Lung (tissue), 12 donors: ENCODE results near the gene B3GLCT. TPM values are rescaled to one million over a fixed set of nuclear protein-coding genes. Genes with fewer than 3 reads are reported as not detected.

ENCODE experiments used
- ATAC-seq: fragments of 200-7000 bp; cut with Tn5 transposase; one replicate; pipeline ENCODE4 v1.9.1; 2020; ENCODE audit warnings: moderate number of reproducible peaks; ENCODE audit not compliant: insufficient read depth, low FRiP score
- DNase-seq, 3 donors: peaks; one replicate each; pipeline ENCODE4 v3.0.0-alpha.2; 2013 to 2017
- H3K27ac ChIP-seq, 2 donors: one replicate each; pipeline ENCODE4 v1.5.1; 2013; ENCODE audit warnings: mild to moderate bottlenecking in 2 of 2, moderate library complexity in 2 of 2, control low read depth in 1 of 2, inconsistent platforms in 1 of 2, low read depth in 1 of 2, low read length in 1 of 2
- H3K27me3 ChIP-seq, 3 donors: one replicate each; pipeline ENCODE4 v1.5.1; 2013; ENCODE audit warnings: low read length in 2 of 3; ENCODE audit not compliant: control insufficient read depth in 3 of 3, insufficient read depth in 3 of 3
- H3K36me3 ChIP-seq, 4 donors: one replicate each; pipeline ENCODE4 v1.5.1; 2013; ENCODE audit warnings: low read length in 4 of 4, mild to moderate bottlenecking in 1 of 4, moderate library complexity in 1 of 4; ENCODE audit not compliant: control insufficient read depth in 4 of 4, insufficient read depth in 4 of 4
- H3K4me1 ChIP-seq, 5 donors: one replicate each; pipeline ENCODE4 v1.5.1; 2013; ENCODE audit warnings: low read length in 5 of 5, mild to moderate bottlenecking in 2 of 5, moderate library complexity in 1 of 5; ENCODE audit not compliant: control insufficient read depth in 5 of 5, insufficient read depth in 5 of 5
- H3K4me3 ChIP-seq: one replicate; pipeline ENCODE4 v1.5.1; 2013; ENCODE audit warnings: mild to moderate bottlenecking, control low read depth, moderate library complexity
- H3K9ac ChIP-seq, 2 donors: one replicate each; pipeline ENCODE4 v1.5.1; 2013; ENCODE audit warnings: low read length in 2 of 2, control low read depth in 1 of 2; ENCODE audit not compliant: insufficient read depth in 1 of 2
- H3K9me3 ChIP-seq, 4 donors: one replicate each; pipeline ENCODE4 v1.5.1; 2013; ENCODE audit warnings: low read length in 3 of 4, mild to moderate bottlenecking in 1 of 4, moderate library complexity in 1 of 4; ENCODE audit not compliant: control insufficient read depth in 4 of 4, insufficient read depth in 3 of 4
- CTCF ChIP-seq: IDR thresholded peaks from 2 replicates; pipeline ENCODE4 v1.5.1; 2012; ENCODE audit warnings: mild to moderate bottlenecking; ENCODE audit errors: control extremely low read depth, extremely low read depth
- WGBS, 2 donors: extraction: QIAGEN DNeasy Blood & Tissue Kit; methylation state at CpG; one replicate each; pipeline ENCODE4 v1.1.7; 2013; 5-methylcytosine and 5-hydroxymethylcytosine counted together
- polyA plus RNA-seq, 2 donors: library from polyadenylated mRNA; stranded (reverse); fragments of 200-250 nt; gene quantifications; one replicate each; pipeline ENCODE4 v1.2.1, GENCODE V29; 2013
- total RNA-seq, 2 donors: library from RNA; depleted of rRNA in 1 of 2; stranded (reverse); fragments of >200 nt in 1 of 2; gene quantifications; one replicate each; pipeline ENCODE4 v1.2.1, GENCODE V29; 2014 to 2021
- donor health status: control.
- donor health status: control.
- donor health status: Bipolar disorder and iron deficiency.
- donor health status: healthy.
- donor health status: DM: yes; HTN: yes; CAD: no.

B3GLCT gene
- total and polyA plus RNA-seq, 4 donors: 2.4 to 13.7 (median 3.1) TPM

- WGBS, 2 donors: 92 to 93% methylated on average over 4 of the region's 4 CpGs
- DNase-seq (no peak), ATAC-seq (no peak)
- peaks cover 0 to 5% (median under 1%) of the 10 kb centered on the region in 4 donors for H3K9me3 ChIP-seq
- no peak overlapping the region for H3K9ac ChIP-seq
- no peaks in the 10 kb centered on the region for H3K27me3 ChIP-seq
- H3K4me3 ChIP-seq: no peak overlapping the region
- TF ChIP-seq CTCF: no peak
- no peaks in the 10 kb centered on the region for H3K36me3 ChIP-seq
- H3K4me1 ChIP-seq: no peaks in the 10 kb centered on the region
- H3K27ac ChIP-seq: no peak overlapping the region
Measured at GRCh38 chr13:31372454-31372853, 172.7 kb downstream of the B3GLCT start.

GRCh38 chr13:31374682-31375081 is 174.9 kb downstream of the B3GLCT start:
- H3K27me3 ChIP-seq: no peaks in the 10 kb centered on the region
- H3K27ac ChIP-seq: no peak overlapping the region
- H3K9ac ChIP-seq: no peak overlapping the region
- no peaks in the 10 kb centered on the region for H3K9me3 ChIP-seq
- no peak for TF ChIP-seq CTCF
- DNase-seq (no peak), ATAC-seq (no peak)
- no peaks in the 10 kb centered on the region for H3K36me3 ChIP-seq
- WGBS, 2 donors: 49 to 51% methylated on average over 3 of the region's 3 CpGs
- H3K4me3 ChIP-seq: no peak overlapping the region
- no peaks in the 10 kb centered on the region for H3K4me1 ChIP-seq

GRCh38 chr13:31377946-31378345 is 178.2 kb downstream of the B3GLCT start:
- ATAC-seq: no peak

More at GRCh38 chr13:31377946-31378345, 178.2 kb downstream of the B3GLCT start:
- H3K9me3 ChIP-seq: no peaks in the 10 kb centered on the region
- no peaks in the 10 kb centered on the region for H3K27me3 ChIP-seq
- no peak overlapping the region for H3K9ac ChIP-seq
- no peak for TF ChIP-seq CTCF
- H3K4me1 ChIP-seq: no peaks in the 10 kb centered on the region
- no peak for DNase-seq
- H3K27ac ChIP-seq: no peak overlapping the region
- H3K4me3 ChIP-seq: no peak overlapping the region
- WGBS, 2 donors: 20 to 22% methylated on average over 2 of the region's 2 CpGs
- no peaks in the 10 kb centered on the region for H3K36me3 ChIP-seq
